A549 (cell line): ENCODE measurements around the gene TMEM91. TPM values are rescaled to one million over a fixed set of nuclear protein-coding genes. Genes with fewer than 3 reads are reported as not detected.
A peak's percentile ranks its signal among the peaks of the same experiment; 100 is the strongest.

Experiments
- ATAC-seq, 2 experiments: fragments of 200-7000 bp in 1 of 2; fragments of >200 bp in 1 of 2; cut with Nextera tagmentation in 1 of 2; cut with Tn5 transposase in 1 of 2; 3 replicates each; pipeline versions ENCODE4 v1.8.0 to v1.9.1; 2018 to 2020; ENCODE audit warnings: mild to moderate bottlenecking in 1 of 2, moderate library complexity in 1 of 2
- CTCF ChIA-PET: fragments of 300-600 bp; sonication (Branson Sonifier 250); formaldehyde crosslinking; extraction: SDS; loops from one replicate; lab custom pipeline; 2021; ENCODE audit warnings: antibody characterized with exemption, inconsistent platforms; lab: Yijun Ruan, JAX
- POLR2A ChIA-PET: fragments of 350-600 bp; formaldehyde crosslinking; extraction: SDS; loops from one replicate; lab custom pipeline; 2021; ENCODE audit warnings: antibody characterized with exemption, inconsistent platforms; lab: Yijun Ruan, JAX
- DNase-seq, 2 experiments: peaks; one replicate each; pipeline versions ENCODE4 v3.0.0 to v3.0.0-alpha.2; 2011 to 2016; ENCODE audit warnings: low read depth in 1 of 2, low spot score in 1 of 2
- FAIRE-seq: peaks from 2 replicates; lab custom pipeline; 2011; peaks lifted over from hg19 to GRCh38; lab: Jason Lieb, UNC
- H3K27ac ChIP-seq, 2 experiments: fragments of >200 bp; sonication (Bioruptor Twin); formaldehyde crosslinking; 3 replicates each; pipeline ENCODE4 v1.5.1; 2016 to 2017
- H3K4me1 ChIP-seq: fragments of >200 bp; sonication (Bioruptor Twin); formaldehyde crosslinking; 3 replicates; pipeline ENCODE4 v1.6.1; 2016
- H3K4me2 ChIP-seq: fragments of >200 bp; sonication (Bioruptor Twin); formaldehyde crosslinking; 3 replicates; pipeline ENCODE4 v1.6.1; 2016
- H3K4me3 ChIP-seq: fragments of >200 bp; sonication (Bioruptor Twin); formaldehyde crosslinking; 3 replicates; pipeline ENCODE4 v1.5.1; 2016
- H3K9me3 ChIP-seq: fragments of >200 bp; sonication (Bioruptor Twin); formaldehyde crosslinking; 3 replicates; pipeline ENCODE4 v1.6.1; 2016
- BHLHE40 ChIP-seq: IDR thresholded peaks from 2 replicates; pipeline ENCODE4 v1.6.1; 2012; ENCODE audit warnings: low read depth, low read length, inconsistent platforms
- CBX8 ChIP-seq: fragments of 200-600 bp; sonication (generic); IDR thresholded peaks from 2 replicates; pipeline ENCODE4 v1.6.1; 2016
- CHD2 ChIP-seq: fragments of 150-350 bp; IDR thresholded peaks from 2 replicates; pipeline ENCODE4 v1.6.1; 2014; ENCODE audit warnings: low read length; ENCODE audit not compliant: partially characterized antibody
- CTCF ChIP-seq: fragments of >200 bp; sonication (Bioruptor Twin); formaldehyde crosslinking; IDR thresholded peaks from 3 replicates; pipeline ENCODE4 v1.5.1; 2016
- EHMT2 ChIP-seq: fragments of 200-600 bp; sonication (generic); IDR thresholded peaks from 2 replicates; pipeline ENCODE4 v1.6.1; 2016; ENCODE audit warnings: antibody characterized with exemption, low read depth, mild to moderate bottlenecking, moderate library complexity
- ELK1 ChIP-seq: fragments of 150-350 bp; IDR thresholded peaks from 2 replicates; pipeline ENCODE4 v1.6.1; 2014; ENCODE audit warnings: low read depth, mild to moderate bottlenecking, low read length
- EP300 ChIP-seq, 2 experiments: fragments of >200 bp; sonication (Bioruptor Twin); formaldehyde crosslinking; IDR thresholded peaks; 2 replicates in 1 of 2; 3 replicates in 1 of 2; pipeline ENCODE4 v1.6.1; 2016 to 2017
- ESRRA ChIP-seq: fragments of 150-350 bp; IDR thresholded peaks from 2 replicates; pipeline ENCODE4 v1.6.1; 2014; ENCODE audit warnings: mild to moderate bottlenecking, low read length, borderline replicate concordance
- FOSB ChIP-seq: fragments of 250-450 bp; sonication (Bioruptor Pico); IDR thresholded peaks from 2 replicates; pipeline ENCODE4 v1.5.0; 2020; ENCODE audit warnings: mild to moderate bottlenecking, moderate library complexity
- FOSL2 ChIP-seq, 2 experiments: fragments of 450-650 bp in 1 of 2; fragments of >200 bp in 1 of 2; sonication (Bioruptor Twin) in 1 of 2; formaldehyde crosslinking; IDR thresholded peaks; 2 replicates each; pipeline versions ENCODE4 v1.5.0 to v1.6.1; 2016 to 2020; ENCODE audit warnings: mild to moderate bottlenecking in 1 of 2, moderate library complexity in 1 of 2
- GATA3 ChIP-seq: IDR thresholded peaks from 2 replicates; pipeline ENCODE4 v1.6.1; 2012; ENCODE audit warnings: borderline replicate concordance
- HMGXB4 ChIP-seq: fragments of 250-450 bp; sonication (Bioruptor Pico); IDR thresholded peaks from 2 replicates; pipeline ENCODE4 v1.5.0; 2021; ENCODE audit warnings: mild to moderate bottlenecking, moderate library complexity, borderline replicate concordance
- HOXB13 ChIP-seq: fragments of 250-450 bp; sonication (Bioruptor Pico); IDR thresholded peaks from 2 replicates; pipeline ENCODE4 v1.5.0; 2020; ENCODE audit warnings: low read depth, mild to moderate bottlenecking, moderate library complexity
- JUNB ChIP-seq: fragments of >200 bp; sonication (Bioruptor Twin); formaldehyde crosslinking; IDR thresholded peaks from 2 replicates; pipeline ENCODE4 v1.6.1; 2016
- KDM5A ChIP-seq: fragments of 200-600 bp; sonication (generic); IDR thresholded peaks from 2 replicates; pipeline ENCODE4 v1.6.1; 2016; ENCODE audit warnings: antibody characterized with exemption, mild to moderate bottlenecking
- MAFK ChIP-seq: fragments of 450-650 bp; IDR thresholded peaks from 2 replicates; pipeline ENCODE4 v1.6.1; 2014; ENCODE audit not compliant: partially characterized antibody
- MAZ ChIP-seq: fragments of 150-350 bp; IDR thresholded peaks from 2 replicates; pipeline ENCODE4 v1.6.1; 2014; ENCODE audit warnings: antibody characterized with exemption, low read depth, low read length, borderline replicate concordance
- MYC ChIP-seq: IDR thresholded peaks from 2 replicates; pipeline ENCODE4 v1.6.1; 2012; ENCODE audit warnings: mild to moderate bottlenecking, inconsistent platforms, low read length, improper control_type of control experiment, borderline replicate concordance
- PHF8 ChIP-seq: fragments of 200-600 bp; sonication (generic); IDR thresholded peaks from 2 replicates; pipeline ENCODE4 v1.6.1; 2016; ENCODE audit warnings: low read depth, mild to moderate bottlenecking, antibody characterized with exemption, moderate library complexity, borderline replicate concordance
- RFX5 ChIP-seq: fragments of 450-650 bp; IDR thresholded peaks from 2 replicates; pipeline ENCODE4 v1.7.1; 2014; ENCODE audit warnings: antibody characterized with exemption, mild to moderate bottlenecking, moderate library complexity
- RNF2 ChIP-seq: fragments of 200-600 bp; sonication (generic); IDR thresholded peaks from 2 replicates; pipeline ENCODE4 v1.6.1; 2016; ENCODE audit warnings: low read depth, mild to moderate bottlenecking, antibody characterized with exemption, moderate library complexity, borderline replicate concordance
- SMC3 ChIP-seq: fragments of >200 bp; sonication (Bioruptor Twin); formaldehyde crosslinking; IDR thresholded peaks from 3 replicates; pipeline ENCODE4 v1.6.1; 2018; ENCODE audit warnings: inconsistent platforms
- SREBF2 ChIP-seq: fragments of 450-650 bp; IDR thresholded peaks from 2 replicates; pipeline ENCODE4 v1.6.1; 2014; ENCODE audit warnings: mild to moderate bottlenecking, moderate library complexity
- TFCP2L1 ChIP-seq: fragments of 250-450 bp; sonication (Bioruptor Pico); IDR thresholded peaks from 2 replicates; pipeline ENCODE4 v1.5.0; 2021; ENCODE audit warnings: mild to moderate bottlenecking
- ZNF302 ChIP-seq: fragments of 250-450 bp; sonication (Bioruptor Pico); IDR thresholded peaks from 2 replicates; pipeline ENCODE4 v1.9.0; 2021; ENCODE audit warnings: inconsistent platforms, mild to moderate bottlenecking, moderate library complexity
- ZSCAN20 ChIP-seq: fragments of 250-450 bp; sonication (Bioruptor Pico); IDR thresholded peaks from 2 replicates; pipeline ENCODE4 v1.8.0; 2022; ENCODE audit warnings: mild to moderate bottlenecking, moderate library complexity
- WGBS: methylation state at CpG from one replicate; pipeline ENCODE4 v1.1.6; 2017; ENCODE audit errors: missing lambda C conversion rate; 5-methylcytosine and 5-hydroxymethylcytosine counted together
- polyA plus RNA-seq, 4 experiments: library from polyadenylated mRNA; depleted of rRNA in 3 of 4; stranded (reverse); fragments of >200 nt; fragmentation: RNase III in 1 of 4; extraction: RNeasy Plus Mini Kit Qiagen cat#74134 plus additional on column Dnase treatment in 1 of 4; gene quantifications; 2 replicates in 3 of 4; 3 replicates in 1 of 4; pipeline ENCODE4 v1.2.3, GENCODE V29; 2011 to 2017
- TF ChIP-seq, protein P1 (sequence below): fragments of 200-600 bp; sonication (generic); IDR thresholded peaks from 2 replicates; pipeline ENCODE4 v1.6.1; 2016; ENCODE audit warnings: antibody characterized with exemption, mild to moderate bottlenecking, moderate library complexity
- TF ChIP-seq, protein P2 (sequence below): fragments of 450-650 bp; IDR thresholded peaks from 2 replicates; pipeline ENCODE4 v1.6.1; 2014; ENCODE audit warnings: antibody characterized with exemption
- TF ChIP-seq, protein P3 (sequence below): IDR thresholded peaks from 2 replicates; pipeline ENCODE4 v1.6.1; 2012

The TMEM91 gene
- polyA plus RNA-seq, 2 of the 4 experiments (the other 2 are of a cell fraction): 4.0 to 5.2 TPM

DNA sequence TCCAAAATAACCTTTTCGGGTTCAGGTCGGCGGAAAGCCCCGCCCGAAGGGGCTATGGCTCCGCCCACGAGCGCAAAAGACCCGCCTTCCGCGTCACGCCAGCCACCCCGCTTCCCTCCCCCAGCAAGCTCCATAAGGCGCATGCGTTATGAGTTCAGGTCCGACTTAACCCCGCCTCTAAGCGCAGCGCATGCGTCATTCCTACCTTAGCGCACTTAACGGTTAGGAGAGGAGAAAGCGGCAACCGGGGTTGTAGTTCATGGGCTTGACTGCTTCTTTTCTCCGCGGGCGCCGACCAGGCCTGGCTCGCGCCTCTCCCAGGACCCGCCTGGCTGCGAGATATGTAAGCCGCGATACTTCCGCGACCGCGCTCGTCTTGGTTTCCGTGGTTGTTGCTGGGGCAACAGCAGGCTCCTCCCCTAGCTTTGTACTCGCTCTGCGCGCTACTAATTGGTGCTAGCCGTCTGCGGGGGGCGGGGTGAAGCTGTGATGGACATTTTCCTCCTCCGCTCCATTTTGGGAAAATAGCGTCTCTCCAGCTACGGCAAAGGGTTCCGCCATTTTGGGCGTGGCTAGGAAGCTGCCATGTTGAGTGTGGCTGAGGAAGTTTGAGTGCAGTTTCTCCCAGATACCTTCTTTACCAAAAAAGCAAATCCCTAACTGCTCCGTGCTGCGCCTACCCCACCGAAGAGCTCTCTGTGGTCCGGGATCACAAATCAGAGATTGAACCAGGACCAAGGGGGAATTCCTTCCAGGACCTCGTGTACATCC is 12.4 kb upstream of the TMEM91 start, which contains the start of gene B9D2:
B9D2 (minus strand) TSS at position 397 of the 771 bp plus-strand sequence. CDS start 630 bp downstream, outside the sequence.
- ChIA-PET POLR2A (interaction anchor here (0.5 to 4.5 kb wide), 42 partner anchors 9 to 900 kb away, joined by 3 to 96 read pairs (median 4); partner anchors contain the start of genes ACTMAP, COQ8B, DMAC2 and ERICH4), CTCF (interaction anchor here (0.8 to 13.8 kb wide), 24 partner anchors 9 to 844 kb away, joined by 3 to 197 read pairs (median 4); partner anchors contain the start of genes CCDC97, DMAC2, TGFB1 and TMEM91)
- peak; percentile 99 for FAIRE-seq
- Histone ChIP-seq H3K4me1 (peaks cover 49% of the 10 kb centered on the region), H3K9me3 (no peaks in the 10 kb centered on the region), H3K4me3 (peak within 1 kb of the TSS; percentile 66), H3K4me2 (peak within 1 kb of the TSS; percentile 82), H3K27ac (peak within 1 kb of the TSS; percentile 92 to 94)
- WGBS: 2% methylated on average over 56 of the region's 56 CpGs
- ATAC-seq: peak; percentile 89 to 93
- DNase-seq: peak; percentile 100
- peak; percentile 73 for TF ChIP-seq RFX5
- no peak for TF ChIP-seq HMGXB4 (CRISPR knock-in tag)
- TF ChIP-seq FOSB (CRISPR knock-in tag): no peak
- TF ChIP-seq ZNF302 (CRISPR knock-in tag): no peak
- TF ChIP-seq, protein P1, sequence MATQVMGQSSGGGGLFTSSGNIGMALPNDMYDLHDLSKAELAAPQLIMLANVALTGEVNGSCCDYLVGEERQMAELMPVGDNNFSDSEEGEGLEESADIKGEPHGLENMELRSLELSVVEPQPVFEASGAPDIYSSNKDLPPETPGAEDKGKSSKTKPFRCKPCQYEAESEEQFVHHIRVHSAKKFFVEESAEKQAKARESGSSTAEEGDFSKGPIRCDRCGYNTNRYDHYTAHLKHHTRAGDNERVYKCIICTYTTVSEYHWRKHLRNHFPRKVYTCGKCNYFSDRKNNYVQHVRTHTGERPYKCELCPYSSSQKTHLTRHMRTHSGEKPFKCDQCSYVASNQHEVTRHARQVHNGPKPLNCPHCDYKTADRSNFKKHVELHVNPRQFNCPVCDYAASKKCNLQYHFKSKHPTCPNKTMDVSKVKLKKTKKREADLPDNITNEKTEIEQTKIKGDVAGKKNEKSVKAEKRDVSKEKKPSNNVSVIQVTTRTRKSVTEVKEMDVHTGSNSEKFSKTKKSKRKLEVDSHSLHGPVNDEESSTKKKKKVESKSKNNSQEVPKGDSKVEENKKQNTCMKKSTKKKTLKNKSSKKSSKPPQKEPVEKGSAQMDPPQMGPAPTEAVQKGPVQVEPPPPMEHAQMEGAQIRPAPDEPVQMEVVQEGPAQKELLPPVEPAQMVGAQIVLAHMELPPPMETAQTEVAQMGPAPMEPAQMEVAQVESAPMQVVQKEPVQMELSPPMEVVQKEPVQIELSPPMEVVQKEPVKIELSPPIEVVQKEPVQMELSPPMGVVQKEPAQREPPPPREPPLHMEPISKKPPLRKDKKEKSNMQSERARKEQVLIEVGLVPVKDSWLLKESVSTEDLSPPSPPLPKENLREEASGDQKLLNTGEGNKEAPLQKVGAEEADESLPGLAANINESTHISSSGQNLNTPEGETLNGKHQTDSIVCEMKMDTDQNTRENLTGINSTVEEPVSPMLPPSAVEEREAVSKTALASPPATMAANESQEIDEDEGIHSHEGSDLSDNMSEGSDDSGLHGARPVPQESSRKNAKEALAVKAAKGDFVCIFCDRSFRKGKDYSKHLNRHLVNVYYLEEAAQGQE: peak; percentile 23; the same call in 1 of the 2 replicates
- no peak for TF ChIP-seq SMC3
- TF ChIP-seq, protein P2, sequence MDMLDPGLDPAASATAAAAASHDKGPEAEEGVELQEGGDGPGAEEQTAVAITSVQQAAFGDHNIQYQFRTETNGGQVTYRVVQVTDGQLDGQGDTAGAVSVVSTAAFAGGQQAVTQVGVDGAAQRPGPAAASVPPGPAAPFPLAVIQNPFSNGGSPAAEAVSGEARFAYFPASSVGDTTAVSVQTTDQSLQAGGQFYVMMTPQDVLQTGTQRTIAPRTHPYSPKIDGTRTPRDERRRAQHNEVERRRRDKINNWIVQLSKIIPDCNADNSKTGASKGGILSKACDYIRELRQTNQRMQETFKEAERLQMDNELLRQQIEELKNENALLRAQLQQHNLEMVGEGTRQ: no peak
- TF ChIP-seq EP300 (IDR thresholded peaks at IDR 0.05): no peak
- TF ChIP-seq SREBF2: no peak
- no peak for TF ChIP-seq ZSCAN20 (CRISPR knock-in tag)
- TF ChIP-seq MYC: peak; percentile 52
- no peak for TF ChIP-seq JUNB
- TF ChIP-seq, protein P3, sequence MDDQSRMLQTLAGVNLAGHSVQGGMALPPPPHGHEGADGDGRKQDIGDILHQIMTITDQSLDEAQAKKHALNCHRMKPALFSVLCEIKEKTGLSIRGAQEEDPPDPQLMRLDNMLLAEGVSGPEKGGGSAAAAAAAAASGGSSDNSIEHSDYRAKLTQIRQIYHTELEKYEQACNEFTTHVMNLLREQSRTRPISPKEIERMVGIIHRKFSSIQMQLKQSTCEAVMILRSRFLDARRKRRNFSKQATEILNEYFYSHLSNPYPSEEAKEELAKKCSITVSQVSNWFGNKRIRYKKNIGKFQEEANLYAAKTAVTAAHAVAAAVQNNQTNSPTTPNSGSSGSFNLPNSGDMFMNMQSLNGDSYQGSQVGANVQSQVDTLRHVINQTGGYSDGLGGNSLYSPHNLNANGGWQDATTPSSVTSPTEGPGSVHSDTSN: peak; percentile 90
- no peak for TF ChIP-seq HOXB13 (CRISPR knock-in tag)
- peak; percentile 49 for TF ChIP-seq CHD2
- TF ChIP-seq GATA3: no peak
- TF ChIP-seq FOSL2 (IDR thresholded peaks at IDR 0.05): no peak
- TF ChIP-seq FOSL2 (CRISPR knock-in tag; IDR thresholded peaks at IDR 0.05): no peak
- no peak; the same call in 1 of the 2 replicates for TF ChIP-seq ESRRA
- TF ChIP-seq BHLHE40: no peak
- peak; percentile 85; the same call in 1 of the 2 replicates for TF ChIP-seq PHF8
- TF ChIP-seq KDM5A: no peak
- TF ChIP-seq MAZ: no peak; the same call in 1 of the 2 replicates
- TF ChIP-seq TFCP2L1 (CRISPR knock-in tag): no peak
- TF ChIP-seq RNF2: no peak
- TF ChIP-seq EHMT2: no peak; the same call in 1 of the 2 replicates
- TF ChIP-seq ELK1: no peak
- TF ChIP-seq CBX8: no peak
- TF ChIP-seq MAFK: no peak
- no peak for TF ChIP-seq CTCF
